Body of pancreas (tissue), 4 donors: Measurements from ENCODE around the gene SLC25A23. TPM values are rescaled to one million over a fixed set of nuclear protein-coding genes. Genes with fewer than 3 reads are reported as not detected.
"Not testable (repeated sequence)": the region's sequence is repeated elsewhere in the genome, so short reads cannot be mapped to it uniquely, and the experiment has no call there.

ENCODE experiments used
- ATAC-seq: fragments of 150-250 bp; one replicate; pipeline ENCODE4 v1.9.1; 2016
- DNase-seq, 4 donors: peaks; one replicate each; pipeline ENCODE4 v3.0.0-alpha.2; 2019
- H3K27ac ChIP-seq, 4 donors: fragments of 200-600 bp; sonication (generic); 1 replicate in 3 of 4; 2 replicates in 1 of 4; pipeline versions ENCODE4 v1.5.1 to v1.6.1; 2016 to 2019; ENCODE audit warnings: mild to moderate bottlenecking in 1 of 4, mixed read lengths in 1 of 4, moderate library complexity in 1 of 4
- H3K27me3 ChIP-seq, 2 donors: fragments of 200-600 bp; sonication (generic); one replicate each; pipeline ENCODE4 v1.6.0; 2016; ENCODE audit warnings: mild to moderate bottlenecking in 1 of 2
- H3K36me3 ChIP-seq, 2 donors: fragments of 200-600 bp; sonication (generic); replicated peaks in 1 of 2; 2 replicates each; pipeline ENCODE4 v1.5.1; 2016; ENCODE audit warnings: low read depth in 2 of 2; ENCODE audit not compliant: insufficient read depth in 1 of 2
- H3K4me1 ChIP-seq: fragments of 200-600 bp; sonication (generic); one replicate; pipeline ENCODE4 v1.6.0; 2016
- H3K4me3 ChIP-seq, 2 donors: fragments of 200-600 bp; sonication (generic); 1 replicate in 1 of 2; 2 replicates in 1 of 2; pipeline ENCODE4 v1.5.1; 2016 to 2019
- H3K9me3 ChIP-seq, 3 donors: fragments of 200-600 bp; sonication (generic); 1 replicate in 2 of 3; 2 replicates in 1 of 3; pipeline ENCODE4 v1.5.1; 2016
- CTCF ChIP-seq, 7 experiments: fragments of 450-650 bp in 4 of 7; fragments of 200-600 bp in 3 of 7; sonication (generic) in 3 of 7; IDR thresholded peaks; one replicate each; pipeline ENCODE4 v1.5.1; 2016 to 2019; ENCODE audit warnings: antibody characterized with exemption in 7 of 7
- POLR2A ChIP-seq, 3 donors: fragments of 450-650 bp; IDR thresholded peaks; one replicate each; pipeline ENCODE4 v1.6.1; 2016; ENCODE audit warnings: antibody characterized with exemption in 3 of 3, mild to moderate bottlenecking in 2 of 3
- WGBS, 2 donors: methylation state at CpG; one replicate each; pipeline ENCODE4 v1.1.5; 2017; 5-methylcytosine and 5-hydroxymethylcytosine counted together
- intact Hi-C: fragments of 100-400 bp; cut with DNase I; formaldehyde crosslinking; loops from one replicate; pipeline ENCODE4 v1.15.1; 2023
- total RNA-seq, 2 donors: library from RNA; depleted of rRNA; stranded (reverse); fragments of >200 nt; gene quantifications; one replicate each; pipeline ENCODE4 v1.1.0, GENCODE V29; 2016

Gene SLC25A23
- total RNA-seq, 2 donors from 2014 or later = 11.5 to 49.3 TPM

- DNase-seq = peak in 2 of 4 donors; percentile 39 to 50
- 55 to 65% methylated on average over 18 to 22 of the region's 22 CpGs for WGBS, 2 donors
- H3K27ac ChIP-seq = no peak overlapping the region
- H3K4me1 ChIP-seq = no peaks in the 10 kb centered on the region
- H3K9me3 ChIP-seq = no peaks in the 10 kb centered on the region
- H3K36me3 ChIP-seq = no peaks in the 10 kb centered on the region
- H3K4me3 ChIP-seq = no peak overlapping the region
- TF ChIP-seq POLR2A (IDR thresholded peaks at IDR 0.05) (no peak), CTCF (IDR thresholded peaks at IDR 0.05) (no peak)
- no peak for ATAC-seq
- no peaks in the 10 kb centered on the region for H3K27me3 ChIP-seq
- intact Hi-C loops = no loop called here
These were observed 56.6 kb downstream of the SLC25A23 start for GRCh38 chr19:6402837-6403608.

GRCh38 chr19:6402058-6402457, 57.5 kb downstream of the SLC25A23 start:
- H3K9me3 ChIP-seq = no peaks in the 10 kb centered on the region
- intact Hi-C loops = no loop called here
- TF ChIP-seq CTCF (IDR thresholded peaks at IDR 0.05) = no peak
- TF ChIP-seq POLR2A (IDR thresholded peaks at IDR 0.05) = no peak
- no peak overlapping the region for H3K27ac ChIP-seq
- no peaks in the 10 kb centered on the region for H3K27me3 ChIP-seq
- no peak overlapping the region for H3K4me3 ChIP-seq
- ATAC-seq (no peak), DNase-seq (no peak)
- no peaks in the 10 kb centered on the region for H3K36me3 ChIP-seq
- WGBS, 2 donors = 87% methylated on average over 10 of the region's 10 CpGs
- H3K4me1 ChIP-seq = no peaks in the 10 kb centered on the region

- ATAC-seq, DNase-seq: not testable (repeated sequence)
These were observed 59.3 kb downstream of the SLC25A23 start for GRCh38 chr19:6400062-6400944.

GRCh38 chr19:6396305-6396704, 63.3 kb downstream of the SLC25A23 start:
- Histone ChIP-seq H3K27me3 (no peaks in the 10 kb centered on the region), H3K4me3 (no peak overlapping the region), H3K4me1 (peaks cover 17% of the 10 kb centered on the region), H3K9me3 (no peaks in the 10 kb centered on the region), H3K27ac (no peak overlapping the region), H3K36me3 (no peaks in the 10 kb centered on the region)
- intact Hi-C loops = no loop called here
- WGBS, 2 donors = 88 to 94% methylated on average over 9 to 12 of the region's 12 CpGs
- ATAC-seq = no peak
- TF ChIP-seq CTCF (IDR thresholded peaks at IDR 0.05) = no peak
- TF ChIP-seq POLR2A (IDR thresholded peaks at IDR 0.05) = no peak
- no peak for DNase-seq

More at GRCh38 chr19:6400062-6400944, 59.3 kb downstream of the SLC25A23 start:
- H3K4me3 ChIP-seq, H3K9me3 ChIP-seq, H3K4me1 ChIP-seq, H3K36me3 ChIP-seq, intact Hi-C loops, H3K27ac ChIP-seq, H3K27me3 ChIP-seq: not testable (repeated sequence)
- 80 to 91% methylated on average over 18 to 22 of the region's 23 CpGs for WGBS, 2 donors

GRCh38 chr19:6394831-6395230, 64.8 kb downstream of the SLC25A23 start:
- Histone ChIP-seq H3K4me3 (no peak overlapping the region), H3K27me3 (no peaks in the 10 kb centered on the region), H3K36me3 (peaks cover 0 to 2% of the 10 kb centered on the region in 2 donors), H3K27ac (no peak overlapping the region), H3K4me1 (peaks cover 21% of the 10 kb centered on the region), H3K9me3 (no peaks in the 10 kb centered on the region)
- intact Hi-C loops = no loop called here
- WGBS, 2 donors = 85 to 97% methylated on average over 3 of the region's 3 CpGs
- no peak for ATAC-seq
- no peak for DNase-seq
- no peak for TF ChIP-seq CTCF (IDR thresholded peaks at IDR 0.05)
- no peak for TF ChIP-seq POLR2A (IDR thresholded peaks at IDR 0.05)
